SK-N-SH (cell line): ENCODE results near the gene BOD1. TPM values are rescaled to one million over a fixed set of nuclear protein-coding genes. Genes with fewer than 3 reads are reported as not detected.

ENCODE experiments used
- CTCF ChIA-PET: fragments of 300-600, 350-600 bp; formaldehyde crosslinking; extraction: SDS; loops from one replicate; lab custom pipeline; 2021; lab: Yijun Ruan, JAX
- POLR2A ChIA-PET: fragments of 350-600 bp; sonication (Branson Sonifier 250); formaldehyde crosslinking; extraction: SDS; loops from one replicate; lab custom pipeline; 2020; ENCODE audit warnings: antibody characterized with exemption, inconsistent platforms; lab: Yijun Ruan, JAX
- DNase-seq: peaks from one replicate; pipeline ENCODE4 v3.0.0; 2012
- H2AFZ ChIP-seq: fragments of 200-600 bp; sonication (generic); 2 replicates; pipeline ENCODE4 v1.8.1; 2016; ENCODE audit warnings: antibody characterized with exemption, mild to moderate bottlenecking, low read depth
- H3F3A ChIP-seq: fragments of 200-600 bp; sonication (generic); replicated peaks from 2 replicates; pipeline ENCODE3; 2016; ENCODE audit warnings: antibody characterized with exemption, mild to moderate bottlenecking; ENCODE audit not compliant: insufficient read depth
- H3K27ac ChIP-seq, 2 experiments: fragments of 200-500 bp in 1 of 2; fragments of 200-600 bp in 1 of 2; sonication (Bioruptor generic) in 1 of 2; sonication (generic), shearing (Covaris generic) in 1 of 2; 2 replicates each; pipeline versions ENCODE4 v1.5.1 to v1.6.1; 2014 to 2016; ENCODE audit warnings: low read depth in 2 of 2, inconsistent platforms in 1 of 2, low read length in 1 of 2, mild to moderate bottlenecking in 1 of 2, mixed read lengths in 1 of 2
- H3K27me3 ChIP-seq: fragments of 200-600 bp; sonication (generic), shearing (Covaris generic); 2 replicates; pipeline ENCODE4 v1.6.1; 2016; ENCODE audit warnings: mixed run types; ENCODE audit not compliant: insufficient read depth
- H3K36me3 ChIP-seq, 2 experiments: fragments of 200-500 bp in 1 of 2; fragments of 200-600 bp in 1 of 2; sonication (Bioruptor generic) in 1 of 2; sonication (generic) in 1 of 2; replicated peaks in 1 of 2; 2 replicates each; pipeline versions ENCODE3 to v1.5.1; 2014 to 2016; ENCODE audit warnings: low read length in 1 of 2, mild to moderate bottlenecking in 1 of 2; ENCODE audit not compliant: insufficient read depth in 2 of 2, control insufficient read depth in 1 of 2
- H3K4me1 ChIP-seq, 2 experiments: fragments of 200-500 bp in 1 of 2; fragments of 200-600 bp in 1 of 2; sonication (Bioruptor generic) in 1 of 2; sonication (generic), shearing (Covaris generic) in 1 of 2; 2 replicates each; pipeline versions ENCODE4 v1.5.1 to v1.6.1; 2014 to 2016; ENCODE audit warnings: low read depth in 1 of 2, low read length in 1 of 2, mixed run types in 1 of 2; ENCODE audit not compliant: insufficient read depth in 2 of 2, control insufficient read depth in 1 of 2
- H3K4me2 ChIP-seq: fragments of 200-600 bp; sonication (generic), shearing (Covaris generic); 2 replicates; pipeline ENCODE4 v1.6.1; 2017; ENCODE audit warnings: mixed run types
- H3K4me3 ChIP-seq, 2 experiments: fragments of 200-500 bp in 1 of 2; fragments of 200-600 bp in 1 of 2; sonication (Bioruptor generic) in 1 of 2; sonication (generic), shearing (Covaris generic) in 1 of 2; 2 replicates each; pipeline versions ENCODE4 v1.5.1 to v1.8.1; 2014 to 2016; ENCODE audit warnings: low read depth in 2 of 2, inconsistent platforms in 1 of 2, low read length in 1 of 2, mild to moderate bottlenecking in 1 of 2, mixed read lengths in 1 of 2, moderate library complexity in 1 of 2
- H3K79me2 ChIP-seq: fragments of 200-600 bp; sonication (generic); 2 replicates; pipeline ENCODE4 v1.8.1; 2017; ENCODE audit warnings: mild to moderate bottlenecking; ENCODE audit not compliant: insufficient read depth
- H3K9ac ChIP-seq: fragments of 200-600 bp; sonication (generic); 2 replicates; pipeline ENCODE4 v1.6.1; 2017; ENCODE audit warnings: mixed run types
- H3K9me2 ChIP-seq: fragments of 200-600 bp; sonication (generic); 2 replicates; pipeline ENCODE4 v1.6.1; 2017; ENCODE audit warnings: mixed run types
- H3K9me3 ChIP-seq: fragments of 200-600 bp; sonication (generic); 2 replicates; pipeline ENCODE4 v1.6.1; 2017; ENCODE audit warnings: mixed run types, mild to moderate bottlenecking, moderate library complexity
- H4K20me1 ChIP-seq: fragments of 200-600 bp; sonication (generic); 2 replicates; pipeline ENCODE4 v1.6.1; 2017; ENCODE audit warnings: mild to moderate bottlenecking, mixed run types; ENCODE audit not compliant: insufficient read depth
- CHD2 ChIP-seq: fragments of 150-350 bp; IDR thresholded peaks from 2 replicates; pipeline ENCODE4 v1.6.1; 2018; ENCODE audit warnings: low read length; ENCODE audit not compliant: partially characterized antibody
- ELF1 ChIP-seq: IDR thresholded peaks from 2 replicates; pipeline ENCODE4 v1.4.0; 2012
- EP300 ChIP-seq, 2 experiments: IDR thresholded peaks; 2 replicates each; pipeline versions ENCODE4 v1.4.0 to v1.6.1; 2012; ENCODE audit warnings: borderline replicate concordance in 1 of 2, low read depth in 1 of 2, low read length in 1 of 2
- EZH2phosphoT487 ChIP-seq: fragments of 200-600 bp; sonication (generic); IDR thresholded peaks from 2 replicates; pipeline ENCODE4 v1.6.1; 2017; ENCODE audit warnings: low read depth, mixed run types, mild to moderate bottlenecking, antibody characterized with exemption, moderate library complexity, borderline replicate concordance
- FOSL2 ChIP-seq: IDR thresholded peaks from 2 replicates; pipeline ENCODE4 v1.4.0; 2012; ENCODE audit warnings: low read depth, mild to moderate bottlenecking, moderate library complexity, borderline replicate concordance
- FOXJ3 ChIP-seq: sonication (generic); formaldehyde crosslinking; IDR thresholded peaks from 2 replicates; pipeline ENCODE4 v1.5.1; 2020; ENCODE audit warnings: mild to moderate bottlenecking, missing genetic modification reagents
- FOXM1 ChIP-seq: IDR thresholded peaks from 2 replicates; pipeline ENCODE4 v1.4.0; 2012; ENCODE audit warnings: low read depth, mild to moderate bottlenecking
- GABPA ChIP-seq: IDR thresholded peaks from 2 replicates; pipeline ENCODE4 v1.4.0; 2012; ENCODE audit warnings: low read depth, mild to moderate bottlenecking
- GATA2 ChIP-seq: sonication (generic); formaldehyde crosslinking; IDR thresholded peaks from 2 replicates; pipeline ENCODE4 v1.5.0; 2020; ENCODE audit warnings: mild to moderate bottlenecking, missing genetic modification reagents
- JUND ChIP-seq: IDR thresholded peaks from 2 replicates; pipeline ENCODE4 v1.4.0; 2012
- MEF2A ChIP-seq: IDR thresholded peaks from 2 replicates; pipeline ENCODE4 v1.4.0; 2012; ENCODE audit warnings: low read depth, borderline replicate concordance
- MXI1 ChIP-seq: IDR thresholded peaks from 2 replicates; pipeline ENCODE4 v1.6.1; 2012; ENCODE audit warnings: mild to moderate bottlenecking, low read depth, low read length, improper control_type of control experiment
- NFIC ChIP-seq: IDR thresholded peaks from 2 replicates; pipeline ENCODE4 v1.4.0; 2012; ENCODE audit warnings: borderline replicate concordance
- NRF1 ChIP-seq: IDR thresholded peaks from 2 replicates; pipeline ENCODE4 v1.6.1; 2012; ENCODE audit warnings: low read depth, mild to moderate bottlenecking, low read length
- POLR2AphosphoS5 ChIP-seq: IDR thresholded peaks from 2 replicates; pipeline ENCODE4 v1.6.1; 2012; ENCODE audit warnings: low read depth, low read length
- RAD21 ChIP-seq: IDR thresholded peaks from 2 replicates; pipeline ENCODE4 v1.6.1; 2012; ENCODE audit warnings: mild to moderate bottlenecking, low read length
- RCOR1 ChIP-seq: fragments of 150-350 bp; IDR thresholded peaks from 2 replicates; pipeline ENCODE4 v1.6.1; 2017; ENCODE audit warnings: antibody characterized with exemption, low read length
- RXRA ChIP-seq: IDR thresholded peaks from 2 replicates; pipeline ENCODE4 v1.4.0; 2012; ENCODE audit warnings: low read depth, mild to moderate bottlenecking, borderline replicate concordance
- SIN3A ChIP-seq: IDR thresholded peaks from 2 replicates; pipeline ENCODE4 v1.6.1; 2012; ENCODE audit warnings: low read depth, mild to moderate bottlenecking, low read length, moderate library complexity, borderline replicate concordance
- SMC3 ChIP-seq: IDR thresholded peaks from 2 replicates; pipeline ENCODE4 v1.6.1; 2012; ENCODE audit warnings: low read depth, low read length, improper control_type of control experiment
- TAF1 ChIP-seq: IDR thresholded peaks from 2 replicates; pipeline ENCODE4 v1.6.1; 2012; ENCODE audit warnings: low read depth, mild to moderate bottlenecking, low read length, moderate library complexity, borderline replicate concordance
- TCF12 ChIP-seq: IDR thresholded peaks from 2 replicates; pipeline ENCODE4 v1.4.0; 2012
- YY1 ChIP-seq: IDR thresholded peaks from 2 replicates; pipeline ENCODE4 v1.4.0; 2012; ENCODE audit warnings: low read depth, mild to moderate bottlenecking
- WGBS: methylation state at CpG from one replicate; pipeline ENCODE4 v1.1.6; 2017; ENCODE audit warnings: low lambda C conversion rate; 5-methylcytosine and 5-hydroxymethylcytosine counted together
- polyA plus RNA-seq, 3 experiments: library from polyadenylated mRNA; depleted of rRNA; stranded (reverse); fragments of >200 nt; gene quantifications; 2 replicates each; pipeline ENCODE4 v1.2.3, GENCODE V29; 2012
- TF ChIP-seq, protein P1 (sequence below): IDR thresholded peaks from 2 replicates; pipeline ENCODE4 v1.4.0; 2012; ENCODE audit warnings: low read depth, borderline replicate concordance
- TF ChIP-seq, protein P2 (sequence below): fragments of 150-350 bp; IDR thresholded peaks from 2 replicates; pipeline ENCODE4 v1.6.1; 2016; ENCODE audit warnings: mild to moderate bottlenecking, low read depth, low read length
- TF ChIP-seq, protein P3 (sequence below): IDR thresholded peaks from 2 replicates; pipeline ENCODE4 v1.4.0; 2012; ENCODE audit warnings: low read depth
- TF ChIP-seq, protein P4 (sequence below): fragments of 150-350 bp; IDR thresholded peaks from 2 replicates; pipeline ENCODE4 v1.6.1; 2017; ENCODE audit warnings: antibody characterized with exemption, low read length, low read depth, borderline replicate concordance
- TF ChIP-seq, protein P5 (sequence below): IDR thresholded peaks from 2 replicates; pipeline ENCODE4; 2012
- TF ChIP-seq, protein P6 (sequence below): IDR thresholded peaks from 2 replicates; pipeline ENCODE4 v1.4.0; 2012; ENCODE audit warnings: low read depth, borderline replicate concordance

BOD1 gene
- polyA plus RNA-seq, 1 of the 3 experiments (the other 2 are of a cell fraction): 45.3 TPM

DNA sequence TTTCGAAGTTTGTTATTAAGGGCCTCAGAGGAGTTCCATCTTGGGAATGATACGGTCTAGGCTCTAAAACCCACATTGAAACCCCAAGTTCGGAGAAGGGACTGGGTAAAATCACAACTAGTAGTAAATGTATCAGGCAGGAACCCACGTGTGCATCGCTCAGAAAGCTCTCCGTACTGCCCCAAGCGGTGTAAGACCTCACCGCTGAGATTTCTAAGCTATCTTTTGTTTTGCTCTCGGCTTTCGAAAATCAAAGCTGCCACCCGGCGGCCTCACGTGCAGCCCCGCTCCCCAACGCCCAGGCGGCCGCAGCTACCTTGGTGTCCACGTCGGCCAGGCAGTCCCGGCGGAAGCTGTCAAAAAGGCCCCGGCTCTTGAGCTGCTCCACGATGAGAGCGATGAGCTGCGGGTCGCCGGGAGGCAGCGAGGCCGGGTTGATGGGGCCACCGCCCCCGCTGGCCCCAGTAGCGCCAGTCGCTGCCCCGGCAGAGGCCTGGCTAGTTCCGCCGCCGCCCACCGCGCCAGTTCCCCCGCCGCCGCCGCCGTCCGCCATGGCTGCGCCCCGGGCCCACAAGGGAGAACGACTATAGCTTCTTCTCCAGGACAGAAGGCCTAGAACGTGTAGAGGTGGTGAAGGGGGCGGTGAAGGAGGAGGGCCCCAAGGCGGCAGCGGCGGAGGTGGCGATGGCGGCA lies 420 bp downstream of the BOD1 start:
- POLR2A ChIA-PET: interaction anchor here (0.7 to 2.2 kb wide), 4 partner anchors 105 to 357 kb away, joined by 3 to 8 read pairs (median 4); partner anchors contain the start of gene CPEB4
- H3K9me3 ChIP-seq: no peaks in the 10 kb centered on the region
- H3F3A ChIP-seq: no peaks in the 10 kb centered on the region
- H3K9me2 ChIP-seq: no peaks in the 10 kb centered on the region
- H3K9ac ChIP-seq: peak overlapping the region; percentile 97
- no peaks in the 10 kb centered on the region for H3K27me3 ChIP-seq
- peak; percentile 72 for DNase-seq
- peaks cover 47% of the 10 kb centered on the region for H4K20me1 ChIP-seq
- H3K27ac ChIP-seq: peak overlapping the region; percentile 81 to 88
- H3K4me1 ChIP-seq: peaks cover 13 to 24% of the 10 kb centered on the region in 2 experiments; a peak in 3 of 4 replicates
- peak overlapping the region; percentile 91 to 96 for H3K4me3 ChIP-seq
- H2AFZ ChIP-seq: peak overlapping the region; percentile 81; the same call in 1 of the 2 replicates
- CTCF ChIA-PET: interaction anchor here (0.6 to 14.1 kb wide), 21 partner anchors 11 to 708 kb away, joined by 3 to 162 read pairs (median 5); partner anchors contain the start of gene NSG2
- H3K79me2 ChIP-seq: peaks cover 53% of the 10 kb centered on the region
- under 1% methylated on average over 28 of the region's 55 CpGs for WGBS
- H3K4me2 ChIP-seq: peak overlapping the region; percentile 82
- peaks cover 30 to 35% of the 10 kb centered on the region in 2 experiments for H3K36me3 ChIP-seq
- TF ChIP-seq, protein P1, sequence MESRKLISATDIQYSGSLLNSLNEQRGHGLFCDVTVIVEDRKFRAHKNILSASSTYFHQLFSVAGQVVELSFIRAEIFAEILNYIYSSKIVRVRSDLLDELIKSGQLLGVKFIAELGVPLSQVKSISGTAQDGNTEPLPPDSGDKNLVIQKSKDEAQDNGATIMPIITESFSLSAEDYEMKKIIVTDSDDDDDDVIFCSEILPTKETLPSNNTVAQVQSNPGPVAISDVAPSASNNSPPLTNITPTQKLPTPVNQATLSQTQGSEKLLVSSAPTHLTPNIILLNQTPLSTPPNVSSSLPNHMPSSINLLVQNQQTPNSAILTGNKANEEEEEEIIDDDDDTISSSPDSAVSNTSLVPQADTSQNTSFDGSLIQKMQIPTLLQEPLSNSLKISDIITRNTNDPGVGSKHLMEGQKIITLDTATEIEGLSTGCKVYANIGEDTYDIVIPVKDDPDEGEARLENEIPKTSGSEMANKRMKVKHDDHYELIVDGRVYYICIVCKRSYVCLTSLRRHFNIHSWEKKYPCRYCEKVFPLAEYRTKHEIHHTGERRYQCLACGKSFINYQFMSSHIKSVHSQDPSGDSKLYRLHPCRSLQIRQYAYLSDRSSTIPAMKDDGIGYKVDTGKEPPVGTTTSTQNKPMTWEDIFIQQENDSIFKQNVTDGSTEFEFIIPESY: no peak
- no peak for TF ChIP-seq TCF12
- TF ChIP-seq, protein P2, sequence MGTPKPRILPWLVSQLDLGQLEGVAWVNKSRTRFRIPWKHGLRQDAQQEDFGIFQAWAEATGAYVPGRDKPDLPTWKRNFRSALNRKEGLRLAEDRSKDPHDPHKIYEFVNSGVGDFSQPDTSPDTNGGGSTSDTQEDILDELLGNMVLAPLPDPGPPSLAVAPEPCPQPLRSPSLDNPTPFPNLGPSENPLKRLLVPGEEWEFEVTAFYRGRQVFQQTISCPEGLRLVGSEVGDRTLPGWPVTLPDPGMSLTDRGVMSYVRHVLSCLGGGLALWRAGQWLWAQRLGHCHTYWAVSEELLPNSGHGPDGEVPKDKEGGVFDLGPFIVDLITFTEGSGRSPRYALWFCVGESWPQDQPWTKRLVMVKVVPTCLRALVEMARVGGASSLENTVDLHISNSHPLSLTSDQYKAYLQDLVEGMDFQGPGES: no peak
- no peak for TF ChIP-seq NFIC
- no peak for TF ChIP-seq GABPA
- no peak for TF ChIP-seq EZH2phosphoT487
- TF ChIP-seq YY1: 0 out of 2 replicates have a peak, but pooled peaks have one; percentile 50
- TF ChIP-seq RXRA: no peak
- TF ChIP-seq, protein P3, sequence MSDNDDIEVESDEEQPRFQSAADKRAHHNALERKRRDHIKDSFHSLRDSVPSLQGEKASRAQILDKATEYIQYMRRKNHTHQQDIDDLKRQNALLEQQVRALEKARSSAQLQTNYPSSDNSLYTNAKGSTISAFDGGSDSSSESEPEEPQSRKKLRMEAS: peak; percentile 93
- TF ChIP-seq SIN3A: peak; percentile 97
- peak; percentile 37 for TF ChIP-seq RAD21
- TF ChIP-seq ELF1: no peak
- TF ChIP-seq POLR2AphosphoS5: no peak
- no peak for TF ChIP-seq RCOR1
- no peak for TF ChIP-seq MEF2A
- no peak for TF ChIP-seq FOXM1
- TF ChIP-seq, protein P4, sequence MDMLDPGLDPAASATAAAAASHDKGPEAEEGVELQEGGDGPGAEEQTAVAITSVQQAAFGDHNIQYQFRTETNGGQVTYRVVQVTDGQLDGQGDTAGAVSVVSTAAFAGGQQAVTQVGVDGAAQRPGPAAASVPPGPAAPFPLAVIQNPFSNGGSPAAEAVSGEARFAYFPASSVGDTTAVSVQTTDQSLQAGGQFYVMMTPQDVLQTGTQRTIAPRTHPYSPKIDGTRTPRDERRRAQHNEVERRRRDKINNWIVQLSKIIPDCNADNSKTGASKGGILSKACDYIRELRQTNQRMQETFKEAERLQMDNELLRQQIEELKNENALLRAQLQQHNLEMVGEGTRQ: peak; percentile 35; the same call in 1 of the 2 replicates
- TF ChIP-seq, protein P5, sequence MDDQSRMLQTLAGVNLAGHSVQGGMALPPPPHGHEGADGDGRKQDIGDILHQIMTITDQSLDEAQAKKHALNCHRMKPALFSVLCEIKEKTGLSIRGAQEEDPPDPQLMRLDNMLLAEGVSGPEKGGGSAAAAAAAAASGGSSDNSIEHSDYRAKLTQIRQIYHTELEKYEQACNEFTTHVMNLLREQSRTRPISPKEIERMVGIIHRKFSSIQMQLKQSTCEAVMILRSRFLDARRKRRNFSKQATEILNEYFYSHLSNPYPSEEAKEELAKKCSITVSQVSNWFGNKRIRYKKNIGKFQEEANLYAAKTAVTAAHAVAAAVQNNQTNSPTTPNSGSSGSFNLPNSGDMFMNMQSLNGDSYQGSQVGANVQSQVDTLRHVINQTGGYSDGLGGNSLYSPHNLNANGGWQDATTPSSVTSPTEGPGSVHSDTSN: no peak
- TF ChIP-seq FOSL2: no peak
- peak; percentile 17; the same call in 1 of the 2 replicates for TF ChIP-seq SMC3
- TF ChIP-seq GATA2: no peak
- peak; percentile 99 for TF ChIP-seq MXI1
- TF ChIP-seq CHD2: no peak
- no peak for TF ChIP-seq EP300 (IDR thresholded peaks at IDR 0.05; ENCODE audit: borderline replicate concordance in 1 of 2, low read depth in 1 of 2, low read length in 1 of 2)
- TF ChIP-seq TAF1: no peak
- TF ChIP-seq FOXJ3 (CRISPR knock-in tag): no peak
- no peak for TF ChIP-seq JUND
- no peak for TF ChIP-seq NRF1
- TF ChIP-seq, protein P6, sequence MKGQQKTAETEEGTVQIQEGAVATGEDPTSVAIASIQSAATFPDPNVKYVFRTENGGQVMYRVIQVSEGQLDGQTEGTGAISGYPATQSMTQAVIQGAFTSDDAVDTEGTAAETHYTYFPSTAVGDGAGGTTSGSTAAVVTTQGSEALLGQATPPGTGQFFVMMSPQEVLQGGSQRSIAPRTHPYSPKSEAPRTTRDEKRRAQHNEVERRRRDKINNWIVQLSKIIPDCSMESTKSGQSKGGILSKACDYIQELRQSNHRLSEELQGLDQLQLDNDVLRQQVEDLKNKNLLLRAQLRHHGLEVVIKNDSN: peak; percentile 54; the same call in 1 of the 2 replicates
